ENCODE results near the gene SRD5A1.

The SRD5A1 gene

DNA sequence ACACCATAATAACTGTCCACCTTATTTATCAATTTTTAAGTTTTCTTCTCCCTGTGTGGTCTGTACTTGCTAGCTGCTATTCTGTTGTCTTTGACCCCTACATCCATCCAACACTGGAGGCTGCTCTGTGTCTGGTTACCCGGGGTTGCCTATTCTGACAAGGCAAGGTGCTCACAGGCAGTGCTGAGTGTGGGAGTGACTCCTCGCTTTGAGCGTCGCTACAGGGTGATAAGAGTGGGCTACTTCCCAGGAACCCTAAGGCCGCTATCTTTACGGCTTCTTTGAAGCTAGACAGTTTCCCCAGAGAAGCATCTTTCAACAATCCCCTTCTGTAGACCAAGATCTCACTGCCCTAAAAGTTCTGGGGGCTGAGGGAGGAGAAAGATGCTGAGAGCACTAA, 35.7 kb upstream of the SRD5A1 start:
- no peak overlapping the region for H3K4me3 Mint-ChIP-seq
- no peaks in the 10 kb centered on the region for H3K27me3 Mint-ChIP-seq
- no peak overlapping the region for H3K27ac Mint-ChIP-seq
- H3K36me3 Mint-ChIP-seq, result peaks cover 28% of the 10 kb centered on the region
- no peaks in the 10 kb centered on the region for H3K9me3 Mint-ChIP-seq (ENCODE audit: low read depth)
- H3K4me1 Mint-ChIP-seq (ENCODE audit: low read depth), result no peaks in the 10 kb centered on the region

GRCh38 chr5:6598351-6598900, 34.8 kb upstream of the SRD5A1 start:
- Mint-ChIP-seq H3K9me3 (ENCODE audit: low read depth) (no peaks in the 10 kb centered on the region), H3K4me3 (no peak overlapping the region), H3K27me3 (no peaks in the 10 kb centered on the region), H3K27ac (no peak overlapping the region), H3K36me3 (peaks cover 28% of the 10 kb centered on the region), H3K4me1 (ENCODE audit: low read depth) (no peaks in the 10 kb centered on the region)

- Mint-ChIP-seq H3K9me3 (ENCODE audit: low read depth) (no peaks in the 10 kb centered on the region), H3K4me1 (ENCODE audit: low read depth) (no peaks in the 10 kb centered on the region), H3K27ac (no peak overlapping the region), H3K27me3 (no peaks in the 10 kb centered on the region), H3K4me3 (no peak overlapping the region), H3K36me3 (peaks cover 28% of the 10 kb centered on the region)
Observed at GRCh38 chr5:6599739-6600138, 33.5 kb upstream of the SRD5A1 start.

- H3K27ac Mint-ChIP-seq, result no peak overlapping the region
- H3K9me3 Mint-ChIP-seq (ENCODE audit: low read depth), result no peaks in the 10 kb centered on the region
- H3K27me3 Mint-ChIP-seq, result no peaks in the 10 kb centered on the region
- H3K4me3 Mint-ChIP-seq, result no peak overlapping the region
- H3K4me1 Mint-ChIP-seq (ENCODE audit: low read depth), result no peaks in the 10 kb centered on the region
- peaks cover 24% of the 10 kb centered on the region for H3K36me3 Mint-ChIP-seq
Observed at GRCh38 chr5:6601271-6601670, 32.0 kb upstream of the SRD5A1 start.

DNA sequence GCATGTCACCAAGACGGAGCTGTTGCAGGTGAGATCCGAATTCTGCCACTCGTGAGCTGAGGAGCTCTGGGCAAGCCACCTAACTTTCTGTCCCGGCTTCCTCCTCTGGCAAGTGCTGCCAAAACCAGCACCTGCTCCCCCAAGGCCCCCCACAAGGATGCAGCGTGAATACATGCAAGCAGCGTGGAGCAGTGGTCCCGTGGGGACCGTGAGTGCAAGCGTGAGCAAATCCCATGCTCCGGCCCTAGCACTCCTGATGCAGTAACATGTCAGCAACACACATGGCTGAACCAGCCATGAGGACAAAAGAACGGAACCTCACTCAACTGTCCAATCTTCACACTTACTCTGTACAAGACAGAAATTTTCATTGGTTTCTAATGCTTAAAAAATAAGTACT, 31.4 kb upstream of the SRD5A1 start:
- Mint-ChIP-seq H3K4me1 (ENCODE audit: low read depth) (no peaks in the 10 kb centered on the region), H3K27ac (no peak overlapping the region), H3K36me3 (peaks cover 19% of the 10 kb centered on the region)

GRCh38 chr5:6602441-6602840, 30.8 kb upstream of the SRD5A1 start:
- peaks cover 16% of the 10 kb centered on the region for H3K36me3 Mint-ChIP-seq
- no peaks in the 10 kb centered on the region for H3K4me1 Mint-ChIP-seq (ENCODE audit: low read depth)
- no peak overlapping the region for H3K4me3 Mint-ChIP-seq
- no peaks in the 10 kb centered on the region for H3K27me3 Mint-ChIP-seq
- H3K27ac Mint-ChIP-seq, result no peak overlapping the region
- H3K9me3 Mint-ChIP-seq (ENCODE audit: low read depth), result no peaks in the 10 kb centered on the region

More for the DNA sequence above, 31.4 kb upstream of the SRD5A1 start:
- Mint-ChIP-seq H3K9me3 (ENCODE audit: low read depth) (no peaks in the 10 kb centered on the region), H3K27me3 (no peaks in the 10 kb centered on the region), H3K4me3 (no peak overlapping the region)

DNA sequence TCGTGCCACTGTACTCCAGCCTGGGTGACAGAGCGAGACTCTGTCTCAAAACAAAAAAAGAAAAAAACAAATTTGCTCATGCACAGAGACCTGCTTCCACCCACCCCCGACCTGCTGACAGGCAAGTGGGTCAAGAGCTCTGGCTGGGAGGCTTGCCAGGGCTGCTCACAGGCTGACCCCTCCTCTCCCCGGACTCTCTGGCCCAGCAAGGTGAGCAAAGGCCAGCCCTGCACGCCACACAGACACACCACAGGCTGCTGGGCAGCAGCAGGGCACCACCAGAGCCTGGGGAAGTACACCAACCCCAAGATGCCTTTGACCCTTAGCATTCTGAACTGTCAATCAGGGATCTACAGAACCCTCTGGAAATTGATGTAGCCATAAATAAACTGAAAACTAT, 29.6 kb upstream of the SRD5A1 start:
- Mint-ChIP-seq H3K9me3 (ENCODE audit: low read depth) (no peaks in the 10 kb centered on the region), H3K4me3 (no peak overlapping the region), H3K27ac (no peak overlapping the region), H3K36me3 (peaks cover 10% of the 10 kb centered on the region), H3K4me1 (ENCODE audit: low read depth) (no peaks in the 10 kb centered on the region), H3K27me3 (no peaks in the 10 kb centered on the region)

GRCh38 chr5:6604341-6604740, 28.9 kb upstream of the SRD5A1 start:
- no peaks in the 10 kb centered on the region for H3K4me1 Mint-ChIP-seq (ENCODE audit: low read depth)
- no peak overlapping the region for H3K4me3 Mint-ChIP-seq
- peaks cover 7% of the 10 kb centered on the region for H3K36me3 Mint-ChIP-seq
- H3K27ac Mint-ChIP-seq, result peak overlapping the region; percentile 34
- H3K27me3 Mint-ChIP-seq, result no peaks in the 10 kb centered on the region
- no peaks in the 10 kb centered on the region for H3K9me3 Mint-ChIP-seq (ENCODE audit: low read depth)

DNA sequence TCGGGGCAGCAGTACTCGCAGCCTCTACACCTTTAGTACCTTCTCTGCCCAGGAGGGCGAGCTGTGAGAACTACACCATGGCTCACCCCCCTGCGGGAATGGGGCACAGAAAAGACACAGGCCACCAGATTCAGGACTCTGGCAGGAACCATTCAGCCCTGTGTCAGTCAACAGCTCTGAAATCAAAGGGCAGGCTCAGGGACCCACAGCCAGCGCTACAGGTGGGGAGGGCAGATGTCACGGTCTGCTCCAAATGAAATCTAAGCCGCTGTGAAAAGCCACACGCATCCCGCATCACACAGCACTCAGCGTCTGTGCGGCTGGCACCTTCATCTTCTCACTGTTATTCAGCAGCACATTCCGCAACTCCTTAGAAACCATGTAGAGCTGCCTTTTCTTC, 28.3 kb upstream of the SRD5A1 start:
- no peaks in the 10 kb centered on the region for H3K9me3 Mint-ChIP-seq (ENCODE audit: low read depth)
- H3K4me3 Mint-ChIP-seq, result no peak overlapping the region
- H3K4me1 Mint-ChIP-seq (ENCODE audit: low read depth), result no peaks in the 10 kb centered on the region
- H3K27me3 Mint-ChIP-seq, result no peaks in the 10 kb centered on the region
- H3K36me3 Mint-ChIP-seq, result peaks cover 7% of the 10 kb centered on the region
- H3K27ac Mint-ChIP-seq, result no peak overlapping the region

DNA sequence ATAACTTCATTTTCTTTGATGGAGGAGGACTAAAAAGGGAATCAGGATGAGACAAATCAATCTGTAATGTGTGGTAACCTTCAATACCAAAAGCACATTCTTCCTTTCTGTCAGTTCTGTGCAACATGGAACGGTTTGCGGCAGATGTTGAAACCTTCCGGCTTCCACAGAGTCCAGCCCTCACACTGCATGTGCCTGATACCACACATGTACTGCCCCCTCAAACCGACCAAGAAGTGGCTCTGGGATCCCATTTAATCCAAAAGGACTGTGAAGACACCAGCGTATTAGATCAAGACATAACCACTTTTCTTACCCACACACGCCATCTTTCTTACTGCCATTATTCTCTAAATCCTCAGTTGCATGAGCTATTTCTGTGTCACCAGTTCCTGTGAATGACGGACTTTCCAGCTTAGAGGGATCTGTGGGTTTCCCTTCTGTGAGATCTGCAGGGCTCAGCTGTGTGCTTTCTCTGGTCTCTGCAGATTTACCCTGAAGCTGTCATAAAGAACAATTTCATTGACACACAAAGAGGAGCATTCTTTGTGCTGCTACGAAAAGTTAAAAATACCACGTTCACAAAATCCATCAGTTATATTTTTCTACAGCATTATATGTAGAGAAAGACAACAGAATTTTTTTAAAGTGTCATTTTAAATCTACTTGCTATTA, 26.2 kb upstream of the SRD5A1 start:
- H3K27me3 Mint-ChIP-seq, result no peaks in the 10 kb centered on the region
- H3K27ac Mint-ChIP-seq, result no peak overlapping the region
- H3K9me3 Mint-ChIP-seq (ENCODE audit: low read depth), result no peaks in the 10 kb centered on the region
- no peaks in the 10 kb centered on the region for H3K4me1 Mint-ChIP-seq (ENCODE audit: low read depth)
- H3K36me3 Mint-ChIP-seq, result peaks cover 5% of the 10 kb centered on the region
- no peak overlapping the region for H3K4me3 Mint-ChIP-seq

DNA sequence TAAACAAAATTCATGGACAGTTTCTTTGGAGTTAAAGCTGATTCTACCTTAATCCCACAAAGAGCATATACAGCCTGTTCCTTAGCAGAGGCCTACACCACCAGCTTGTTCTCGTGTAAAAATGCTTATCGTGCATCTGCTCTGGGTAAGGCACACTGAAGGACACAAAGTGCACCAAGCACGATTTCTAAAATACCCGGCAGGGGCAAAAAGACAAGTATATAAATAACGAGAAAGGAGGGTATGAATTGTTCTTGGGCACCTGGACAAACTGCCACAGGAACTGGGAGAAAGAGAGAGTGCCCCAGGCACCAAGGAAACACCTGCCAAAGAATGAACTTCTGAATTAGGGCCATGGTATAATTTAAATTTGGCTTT, 25.7 kb upstream of the SRD5A1 start:
- no peak overlapping the region for H3K27ac Mint-ChIP-seq
- H3K36me3 Mint-ChIP-seq, result peaks cover 3% of the 10 kb centered on the region
- no peaks in the 10 kb centered on the region for H3K27me3 Mint-ChIP-seq
- no peaks in the 10 kb centered on the region for H3K9me3 Mint-ChIP-seq (ENCODE audit: low read depth)
- no peak overlapping the region for H3K4me3 Mint-ChIP-seq
- H3K4me1 Mint-ChIP-seq (ENCODE audit: low read depth), result no peaks in the 10 kb centered on the region

DNA sequence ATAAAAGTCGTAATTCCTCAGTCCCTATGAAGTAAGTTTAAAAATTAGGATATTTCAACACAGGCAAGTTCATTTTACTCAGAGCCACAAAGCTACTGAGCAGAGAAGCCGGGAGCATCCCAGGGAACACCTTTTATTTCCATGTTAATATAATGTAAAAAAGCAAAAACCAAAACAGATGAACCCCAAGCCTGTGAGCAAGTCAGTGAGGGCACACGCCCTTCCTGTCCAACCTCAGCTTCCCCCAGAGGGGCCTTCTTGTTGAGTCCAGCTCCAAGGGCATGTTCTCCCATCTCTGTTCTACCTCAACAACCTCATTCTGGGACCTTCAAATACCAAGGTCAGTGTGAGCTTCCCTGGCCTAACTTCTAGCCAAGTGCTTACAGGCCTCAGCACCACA, 25.2 kb upstream of the SRD5A1 start:
- Mint-ChIP-seq H3K4me3 (no peak overlapping the region), H3K36me3 (peaks cover 3% of the 10 kb centered on the region), H3K27me3 (no peaks in the 10 kb centered on the region), H3K27ac (no peak overlapping the region), H3K4me1 (ENCODE audit: low read depth) (peaks cover 3% of the 10 kb centered on the region), H3K9me3 (ENCODE audit: low read depth) (no peaks in the 10 kb centered on the region)

DNA sequence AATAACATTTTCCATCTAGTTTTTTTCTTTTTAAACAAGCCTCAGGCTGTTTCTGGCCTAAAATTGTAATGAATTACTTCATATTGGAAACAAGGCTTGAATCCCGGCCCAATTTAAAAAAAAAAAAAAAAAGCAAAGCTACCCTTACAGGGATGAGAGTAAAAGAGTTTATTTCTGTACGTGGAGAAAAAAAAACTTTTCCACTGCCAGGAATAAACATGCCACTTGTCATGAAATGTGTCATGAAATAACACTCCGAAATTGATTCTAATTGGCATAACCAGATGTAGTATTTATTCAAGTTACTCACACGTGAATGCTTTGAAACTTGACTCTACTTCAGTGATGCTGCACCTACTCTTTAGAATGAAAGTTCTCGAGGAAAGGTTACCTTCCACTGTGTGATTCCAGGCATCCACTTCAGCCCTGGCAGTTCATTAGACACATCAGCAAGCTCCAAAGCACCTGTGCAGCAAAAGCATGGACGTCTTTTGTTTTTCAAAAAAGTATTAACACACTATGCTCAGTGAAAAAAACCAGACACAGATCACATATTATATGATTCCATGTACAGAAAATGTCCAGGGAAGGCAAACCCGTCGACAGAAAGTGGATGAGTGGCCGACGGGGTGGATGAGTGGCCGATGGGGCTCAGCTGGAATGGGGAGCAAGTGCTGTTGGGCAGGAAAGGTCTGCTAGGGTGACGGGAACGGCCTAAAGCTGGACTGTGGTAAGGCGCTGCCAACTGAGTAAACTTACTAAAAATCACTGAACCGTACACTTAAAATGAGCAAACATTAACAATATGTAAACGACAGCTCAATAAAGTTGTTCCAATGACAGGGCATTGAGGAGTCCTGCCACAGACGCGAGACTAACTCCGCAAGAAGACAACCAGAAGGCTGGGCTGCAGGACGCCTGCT, 21.6 kb upstream of the SRD5A1 start:
- peaks cover 5% of the 10 kb centered on the region for H3K36me3 Mint-ChIP-seq
- peaks cover 29% of the 10 kb centered on the region for H3K4me1 Mint-ChIP-seq (ENCODE audit: low read depth)
- H3K9me3 Mint-ChIP-seq (ENCODE audit: low read depth), result no peaks in the 10 kb centered on the region
- H3K4me3 Mint-ChIP-seq, result no peak overlapping the region
- no peak overlapping the region for H3K27ac Mint-ChIP-seq
- H3K27me3 Mint-ChIP-seq, result no peaks in the 10 kb centered on the region

- Mint-ChIP-seq H3K27me3 (no peaks in the 10 kb centered on the region), H3K36me3 (peaks cover 10% of the 10 kb centered on the region), H3K27ac (no peak overlapping the region), H3K4me3 (no peak overlapping the region), H3K9me3 (ENCODE audit: low read depth) (no peaks in the 10 kb centered on the region), H3K4me1 (ENCODE audit: low read depth) (peaks cover 38% of the 10 kb centered on the region)
Observed at GRCh38 chr5:6615034-6615815, 18.0 kb upstream of the SRD5A1 start.

DNA sequence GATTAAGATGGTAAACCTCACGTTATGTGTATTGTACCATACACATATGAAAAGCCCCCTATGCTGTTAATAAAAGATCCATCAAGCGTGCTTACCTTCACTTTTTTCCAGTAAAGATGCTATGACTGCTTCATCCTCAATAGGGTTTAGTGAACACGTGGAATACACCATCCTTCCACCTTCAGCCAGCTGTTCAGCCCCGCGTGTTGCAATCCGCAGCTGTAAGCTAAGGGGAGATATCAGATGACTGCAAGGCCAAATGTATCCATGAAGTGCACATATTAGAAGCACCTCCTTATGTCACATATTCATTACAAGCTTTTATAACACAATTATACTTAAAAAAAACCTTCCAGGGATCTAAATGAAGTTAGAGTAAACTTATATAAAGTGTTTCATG, 16.6 kb upstream of the SRD5A1 start:
- peaks cover 13% of the 10 kb centered on the region for H3K36me3 Mint-ChIP-seq
- no peak overlapping the region for H3K4me3 Mint-ChIP-seq
- H3K27me3 Mint-ChIP-seq, result no peaks in the 10 kb centered on the region
- no peak overlapping the region for H3K27ac Mint-ChIP-seq
- H3K9me3 Mint-ChIP-seq (ENCODE audit: low read depth), result no peaks in the 10 kb centered on the region
- H3K4me1 Mint-ChIP-seq (ENCODE audit: low read depth), result peaks cover 38% of the 10 kb centered on the region

Data from activated naive CD8-positive, alpha-beta T cell (primary cell).